ENCODE results near the gene GBA3. TPM values are rescaled to one million over a fixed set of nuclear protein-coding genes. Genes with fewer than 3 reads are reported as not detected.
A peak's percentile ranks its signal among the peaks of the same experiment; 100 is the strongest.

The GBA3 gene
- total RNA-seq, 4 donors from 2014 or later = 2.4 TPM; not detected in 3

- Histone ChIP-seq H3K27ac (peak overlapping the region in 1 of 2 donors; percentile 75), H3K9me3 (no peaks in the 10 kb centered on the region)
These were observed 15.0 kb upstream of the GBA3 start for GRCh38 chr4:22677780-22678179.

GRCh38 chr4:22678940-22679854, 13.5 kb upstream of the GBA3 start:
- H3K4me1 ChIP-seq = no peaks in the 10 kb centered on the region

More at GRCh38 chr4:22677780-22678179, 15.0 kb upstream of the GBA3 start:
- intact Hi-C loops (cut with DNase I; ENCODE audit: low total_unique reads) = no loop called here
- no peaks in the 10 kb centered on the region for H3K27me3 ChIP-seq
- no peaks in the 10 kb centered on the region for H3K36me3 ChIP-seq
- no peak overlapping the region for H3K4me3 ChIP-seq
- H3K4me1 ChIP-seq = no peaks in the 10 kb centered on the region
- TF ChIP-seq CTCF (IDR thresholded peaks at IDR 0.05) (no peak), POLR2A (IDR thresholded peaks at IDR 0.05) (no peak)
- DNase-seq = no peak

GRCh38 chr4:22680065-22680642, 12.6 kb upstream of the GBA3 start:
- Histone ChIP-seq H3K36me3 (no peaks in the 10 kb centered on the region), H3K4me3 (no peak overlapping the region), H3K4me1 (no peaks in the 10 kb centered on the region), H3K9me3 (no peaks in the 10 kb centered on the region), H3K27me3 (no peaks in the 10 kb centered on the region), H3K27ac (peak overlapping the region in 1 of 2 donors; percentile 75)
- intact Hi-C loops (cut with DNase I; ENCODE audit: low total_unique reads) = no loop called here
- DNase-seq = no peak
- TF ChIP-seq POLR2A (IDR thresholded peaks at IDR 0.05) (no peak), CTCF (IDR thresholded peaks at IDR 0.05) (no peak)

More at GRCh38 chr4:22678940-22679854, 13.5 kb upstream of the GBA3 start:
- Histone ChIP-seq H3K27me3 (no peaks in the 10 kb centered on the region), H3K9me3 (no peaks in the 10 kb centered on the region), H3K4me3 (no peak overlapping the region), H3K36me3 (no peaks in the 10 kb centered on the region), H3K27ac (peak overlapping the region; percentile 15 to 75)
- DNase-seq = no peak
- TF ChIP-seq CTCF (IDR thresholded peaks at IDR 0.05) (no peak), POLR2A (IDR thresholded peaks at IDR 0.05) (no peak)
- intact Hi-C loops (cut with DNase I; ENCODE audit: low total_unique reads) = no loop called here

GRCh38 chr4:22683726-22684125, 9.0 kb upstream of the GBA3 start:
- intact Hi-C loops (cut with DNase I; ENCODE audit: low total_unique reads) = no loop called here
- DNase-seq = no peak
- H3K27me3 ChIP-seq = no peaks in the 10 kb centered on the region
- no peaks in the 10 kb centered on the region for H3K9me3 ChIP-seq
- TF ChIP-seq CTCF (IDR thresholded peaks at IDR 0.05) = no peak
- H3K4me1 ChIP-seq = no peaks in the 10 kb centered on the region
- H3K36me3 ChIP-seq = no peaks in the 10 kb centered on the region
- H3K4me3 ChIP-seq = no peak overlapping the region
- no peak overlapping the region for H3K27ac ChIP-seq

- TF ChIP-seq CTCF (IDR thresholded peaks at IDR 0.05) = no peak
- H3K27me3 ChIP-seq = no peaks in the 10 kb centered on the region
- H3K4me3 ChIP-seq = no peak overlapping the region
- no peak for DNase-seq
- no peaks in the 10 kb centered on the region for H3K9me3 ChIP-seq
- no peaks in the 10 kb centered on the region for H3K36me3 ChIP-seq
- no peaks in the 10 kb centered on the region for H3K4me1 ChIP-seq
- H3K27ac ChIP-seq = no peak overlapping the region
- intact Hi-C loops (cut with DNase I; ENCODE audit: low total_unique reads) = no loop called here
These were observed 6.6 kb upstream of the GBA3 start for GRCh38 chr4:22686141-22686540.

Data from uterus (tissue), 4 donors.